ENCODE data around the gene FAM216B. TPM values are rescaled to one million over a fixed set of nuclear protein-coding genes. Genes with fewer than 3 reads are reported as not detected.

Gene FAM216B
- total RNA-seq, 1 donor from 2014 or later: not detected

DNA sequence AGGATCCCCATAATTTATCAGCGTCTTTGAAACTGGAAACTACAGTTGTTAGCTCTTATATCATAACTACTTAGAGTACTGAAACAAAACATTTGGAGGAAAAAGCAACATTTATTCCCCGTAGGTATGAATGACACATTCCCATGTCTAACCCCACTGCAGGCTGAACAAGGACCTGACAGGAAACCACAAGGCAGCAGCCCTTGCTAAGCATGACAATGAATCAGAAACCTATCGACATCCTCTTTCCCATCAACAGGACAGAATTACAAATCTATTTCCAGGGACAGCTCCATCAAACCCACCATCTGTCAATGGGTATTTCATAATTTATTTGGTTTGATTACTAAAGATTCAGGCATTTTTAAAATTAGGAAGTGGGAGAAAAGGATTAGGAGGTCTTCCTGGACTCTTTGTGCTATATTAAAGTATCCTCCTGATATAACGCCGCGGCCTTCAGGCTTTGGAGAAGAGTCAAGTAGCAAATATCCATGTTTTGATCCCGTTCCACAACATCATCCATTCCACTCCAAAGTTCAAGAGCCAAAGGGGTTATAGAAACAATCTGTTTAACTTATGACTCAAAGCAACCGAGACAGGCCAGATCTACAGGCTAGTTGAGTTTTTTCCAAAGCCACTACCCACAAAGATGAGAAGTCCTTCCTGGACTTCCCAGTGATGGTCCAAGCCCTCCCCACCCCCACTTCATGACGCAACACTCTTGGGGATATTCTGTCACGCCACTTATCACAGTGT, 51.1 kb downstream of the FAM216B start:
- peak in 1 of 2 donors; percentile 77 for DNase-seq (ENCODE audit: low read depth in 2 of 2)

DNA sequence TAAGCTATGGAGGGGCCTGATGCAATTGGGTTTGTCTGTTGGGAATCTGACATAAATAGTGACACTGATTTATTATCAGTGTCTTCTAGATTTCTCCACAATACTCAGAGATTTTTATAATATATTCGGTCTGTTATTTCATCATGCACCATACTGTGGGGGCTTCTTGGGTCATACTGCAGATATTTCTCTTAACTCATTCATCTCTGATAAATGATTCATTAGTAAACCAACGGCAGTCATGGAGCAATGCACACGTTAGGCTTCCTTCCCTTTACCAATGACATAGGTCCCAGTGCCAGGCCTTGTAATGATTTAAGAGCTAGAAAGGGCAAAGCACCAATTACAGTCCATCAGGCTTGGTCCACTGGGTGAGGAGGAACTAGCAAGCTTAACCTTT, 53.6 kb downstream of the FAM216B start:
- DNase-seq (ENCODE audit: low read depth in 2 of 2): no peak

DNA sequence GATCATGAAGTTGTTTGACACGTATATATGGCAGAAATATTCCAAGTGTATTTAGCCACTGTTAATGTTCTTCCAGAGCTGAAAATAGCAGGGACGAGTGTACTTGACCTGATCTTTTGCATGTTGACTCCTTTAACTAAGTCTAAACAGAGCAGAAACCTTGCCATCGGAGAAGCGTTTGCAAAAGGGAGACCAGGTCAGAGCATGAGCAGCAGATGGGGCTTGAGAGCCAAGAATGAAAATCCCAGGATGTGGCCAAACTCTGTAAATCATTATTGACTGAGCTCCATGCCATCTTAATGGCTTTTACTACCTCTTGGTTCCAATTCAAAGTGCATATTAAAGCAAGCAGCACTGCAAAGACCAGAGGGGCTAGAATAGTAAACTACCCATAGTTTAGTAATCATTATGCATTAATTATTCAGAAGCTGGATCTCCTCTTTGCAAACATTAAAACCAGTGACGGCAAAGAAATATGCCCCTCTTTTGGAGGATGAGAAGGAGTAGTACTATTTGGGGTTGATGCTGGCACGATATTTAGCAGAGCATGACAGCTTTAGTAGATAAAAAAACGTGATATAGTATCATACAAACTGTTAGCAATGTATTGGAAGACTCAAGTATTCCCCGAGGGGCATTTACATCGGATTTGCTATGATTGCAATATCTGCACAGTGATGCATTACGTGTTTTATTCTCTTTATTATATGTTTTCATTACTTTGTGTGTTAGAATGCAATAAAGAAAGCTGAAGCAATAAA, 55.7 kb downstream of the FAM216B start:
- DNase-seq (ENCODE audit: low read depth in 2 of 2): peak in 1 of 2 donors; percentile 12

Other genes with a start within 250 kb of the FAM216B start
- gene TNFSF11, start 207.4 kb upstream of the FAM216B start, total RNA-seq: not detected in 2 replicates
- 2.3 and 3.4 TPM in 2 replicates for gene EPSTI1, start 210.7 kb downstream of the FAM216B start, total RNA-seq
- gene DNAJC15, start 242.0 kb downstream of the FAM216B start, total RNA-seq: 17.5 and 17.7 TPM in 2 replicates

Measured in dermis microvascular lymphatic vessel endothelial cell (primary cell).